OCI-LY3 (cell line): ENCODE data around the gene ADCY6.

Experiments used
- H2AFZ ChIP-seq: fragments of 200-600, 300-600 bp; shearing (Covaris generic); 2 replicates; pipeline ENCODE4 v1.6.0; 2014; ENCODE audit warnings: antibody characterized with exemption, low read depth, low read length
- H3K27ac ChIP-seq: fragments of 200-600, 300-600 bp; sonication (generic); 2 replicates; pipeline ENCODE4 v1.5.1; 2014; ENCODE audit warnings: mild to moderate bottlenecking, low read length, moderate library complexity, mixed read lengths
- H3K27me3 ChIP-seq: fragments of 200-600, 300-600 bp; sonication (generic); 2 replicates; pipeline ENCODE4 v1.6.1; 2014; ENCODE audit warnings: low read depth, low read length, mixed read lengths
- H3K36me3 ChIP-seq: fragments of 200-600, 300-600 bp; sonication (generic); replicated peaks from 2 replicates; pipeline ENCODE3; 2014; ENCODE audit warnings: low read depth, low read length, mixed read lengths
- H3K4me1 ChIP-seq: fragments of 300-600, 200-600 bp; sonication (generic); 2 replicates; pipeline ENCODE4 v1.6.1; 2014; ENCODE audit warnings: low read length, mixed read lengths
- H3K4me2 ChIP-seq: fragments of 200-600, 300-600 bp; sonication (generic); 2 replicates; pipeline ENCODE4 v1.6.1; 2014; ENCODE audit warnings: low read length, mixed read lengths
- H3K4me3 ChIP-seq: fragments of 300-600, 200-600 bp; sonication (generic); 2 replicates; pipeline ENCODE4 v1.5.1; 2014; ENCODE audit warnings: antibody characterized with exemption, mild to moderate bottlenecking, low read length, moderate library complexity
- H3K79me2 ChIP-seq: fragments of 300-600, 200-600 bp; shearing (Covaris generic); 2 replicates; pipeline ENCODE4 v1.6.1; 2014; ENCODE audit warnings: mild to moderate bottlenecking, low read length, mixed read lengths
- H3K9ac ChIP-seq: fragments of 300-600, 200-600 bp; shearing (Covaris generic); 2 replicates; pipeline ENCODE4 v1.6.0; 2014; ENCODE audit warnings: mild to moderate bottlenecking, low read length, moderate library complexity
- H3K9me3 ChIP-seq: fragments of 200-600, 300-600 bp; shearing (Covaris generic); 2 replicates; pipeline ENCODE4 v1.6.1; 2014; ENCODE audit warnings: low read length, mixed read lengths; ENCODE audit not compliant: insufficient read depth
- H4K20me1 ChIP-seq: fragments of 200-600, 300-600 bp; sonication (generic); 2 replicates; pipeline ENCODE4 v1.6.1; 2016; ENCODE audit warnings: low read length, mixed read lengths; ENCODE audit not compliant: insufficient read depth
- CTCF ChIP-seq: fragments of 200-600, 300-600 bp; sonication (generic); IDR thresholded peaks from 2 replicates; pipeline ENCODE4 v1.5.1; 2014; ENCODE audit warnings: antibody characterized with exemption, low read length, low read depth
- EZH2phosphoT487 ChIP-seq: fragments of 200-600 bp; shearing (Covaris generic); IDR thresholded peaks from 2 replicates; pipeline ENCODE4 v1.6.1; 2018; ENCODE audit warnings: antibody characterized with exemption, mixed run types, low read depth

ADCY6 gene

GRCh38 chr12:48817873-48818830 lies 29.3 kb upstream of the ADCY6 start, which contains the start of gene CACNB3:
Gene CACNB3, plus strand, starts transcription at chr12:48818496. Its CDS starts 434 bp downstream, at chr12:48818930.
- peak within 1 kb of the TSS; percentile 91 for H3K4me3 ChIP-seq
- no peak within 1 kb of the TSS for H3K27ac ChIP-seq
- no peak for TF ChIP-seq EZH2phosphoT487
- no peak for TF ChIP-seq CTCF
- no peaks in the 10 kb centered on the region for H3K36me3 ChIP-seq
- H2AFZ ChIP-seq, result peak within 1 kb of the TSS; percentile 68; the same call in 1 of the 2 replicates
- H3K9me3 ChIP-seq, result no peaks in the 10 kb centered on the region
- peaks cover 18% of the 10 kb centered on the region for H3K4me1 ChIP-seq
- H3K4me2 ChIP-seq, result peak within 1 kb of the TSS; percentile 77
- no peaks in the 10 kb centered on the region for H4K20me1 ChIP-seq
- peaks cover 27% of the 10 kb centered on the region for H3K27me3 ChIP-seq
- H3K79me2 ChIP-seq, result no peaks in the 10 kb centered on the region
- H3K9ac ChIP-seq, result peak within 1 kb of the TSS; percentile 62

- Histone ChIP-seq H3K9me3 (no peaks in the 10 kb centered on the region), H3K4me2 (peak overlapping the region; percentile 89), H3K27me3 (peaks cover 27% of the 10 kb centered on the region), H2AFZ (no peak overlapping the region), H3K36me3 (no peaks in the 10 kb centered on the region), H3K27ac (no peak overlapping the region), H3K79me2 (no peaks in the 10 kb centered on the region), H3K4me3 (peak overlapping the region; percentile 94), H3K9ac (peak overlapping the region; percentile 89), H4K20me1 (no peaks in the 10 kb centered on the region), H3K4me1 (peaks cover 18% of the 10 kb centered on the region)
- no peak for TF ChIP-seq EZH2phosphoT487
- TF ChIP-seq CTCF, result no peak
Measured at GRCh38 chr12:48816143-48816854, 27.4 kb upstream of the ADCY6 start.

DNA sequence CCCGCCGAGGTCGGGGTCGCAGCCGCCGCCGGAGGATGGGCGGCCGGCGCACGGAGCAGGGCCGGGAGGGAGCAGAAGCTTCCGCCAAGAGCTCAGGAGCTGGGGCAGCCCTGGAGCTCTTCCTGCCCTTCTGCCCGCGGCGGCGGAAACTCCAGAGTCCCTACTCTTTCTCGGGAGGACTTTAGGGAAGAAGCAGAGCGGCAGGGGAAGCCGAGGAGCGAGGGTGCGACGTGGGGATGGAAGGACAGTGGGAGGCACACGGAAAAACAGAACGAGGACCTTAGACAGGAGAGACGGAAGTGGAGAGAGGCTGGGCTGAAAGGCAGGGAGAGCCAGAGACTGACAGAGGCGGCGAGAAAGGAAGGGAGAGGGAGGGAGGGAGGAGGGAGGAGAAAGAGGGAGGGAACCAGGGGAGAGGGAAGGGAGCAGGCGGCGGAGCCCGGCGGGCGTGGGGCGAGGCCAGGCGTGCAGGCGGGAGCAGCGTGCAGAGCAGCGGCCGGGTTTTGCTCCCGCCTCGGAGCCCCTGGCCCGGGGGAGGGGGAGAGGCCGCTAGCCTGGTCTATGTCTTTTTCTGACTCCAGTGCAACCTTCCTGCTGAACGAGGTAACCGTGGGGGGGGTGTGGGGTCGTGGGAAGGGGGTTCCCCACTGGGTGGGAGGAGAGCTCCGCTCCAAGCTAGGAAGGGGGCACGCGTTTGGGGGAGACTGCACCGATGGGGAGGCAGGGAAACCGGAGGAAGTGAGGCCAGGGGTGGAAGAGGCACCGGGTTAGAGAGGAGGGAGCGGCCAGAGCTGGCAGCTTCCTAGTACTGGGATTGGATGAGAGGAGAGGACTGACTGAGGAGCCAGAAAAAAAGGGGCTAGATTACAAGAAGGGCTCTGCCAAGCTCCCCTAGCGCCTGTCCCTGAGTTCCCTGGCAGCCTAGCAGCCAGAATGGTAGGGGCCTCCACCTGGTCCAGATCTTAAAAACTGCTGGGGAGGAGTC lies 26.5 kb upstream of the ADCY6 start:
- H3K9me3 ChIP-seq, result no peaks in the 10 kb centered on the region
- TF ChIP-seq EZH2phosphoT487 (no peak), CTCF (no peak)
- peak overlapping the region; percentile 33; the same call in 1 of the 2 replicates for H3K27ac ChIP-seq
- H3K4me2 ChIP-seq, result peak overlapping the region; percentile 89
- H3K79me2 ChIP-seq, result no peaks in the 10 kb centered on the region
- H3K4me3 ChIP-seq, result peak overlapping the region; percentile 94
- peak overlapping the region; percentile 89 for H3K9ac ChIP-seq
- H3K4me1 ChIP-seq, result peaks cover 18% of the 10 kb centered on the region
- peak overlapping the region; percentile 93 for H2AFZ ChIP-seq
- no peaks in the 10 kb centered on the region for H4K20me1 ChIP-seq
- peaks cover 27% of the 10 kb centered on the region for H3K27me3 ChIP-seq
- H3K36me3 ChIP-seq, result no peaks in the 10 kb centered on the region
